HG02798 (cell line): Measurements from ENCODE around the gene AARS2.

Source experiments
- ATAC-seq: cut with Tn5 transposase; IDR thresholded peaks from one replicate; pipeline ENCODE4 v1.9.1; 2021; ENCODE audit warnings: mild to moderate bottlenecking; ENCODE audit not compliant: unreplicated experiment, poor library complexity

Gene AARS2

GRCh38 chr6:44278774-44279697 is 34.1 kb downstream of the AARS2 start:
- ATAC-seq = no peak

DNA sequence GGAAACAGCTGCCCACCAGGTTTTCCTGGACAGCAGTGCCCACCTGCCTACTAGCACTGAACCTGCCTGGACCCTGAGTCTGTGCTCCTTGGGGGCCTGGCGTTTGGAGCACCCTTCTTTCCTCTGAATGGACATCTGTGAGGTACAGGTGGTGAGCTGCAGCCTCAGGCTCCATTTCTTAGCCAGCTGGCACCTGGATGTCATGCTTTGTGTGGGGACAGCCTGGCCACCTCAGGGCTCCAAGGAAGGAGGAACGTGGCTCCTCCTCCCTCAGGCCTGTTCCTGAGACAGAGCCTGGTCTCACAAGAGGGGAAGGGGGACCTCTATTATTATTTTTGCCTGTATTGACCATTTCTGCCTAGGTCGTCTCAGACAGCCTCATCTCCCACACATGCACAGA is 34.8 kb downstream of the AARS2 start:
- no peak for ATAC-seq

DNA sequence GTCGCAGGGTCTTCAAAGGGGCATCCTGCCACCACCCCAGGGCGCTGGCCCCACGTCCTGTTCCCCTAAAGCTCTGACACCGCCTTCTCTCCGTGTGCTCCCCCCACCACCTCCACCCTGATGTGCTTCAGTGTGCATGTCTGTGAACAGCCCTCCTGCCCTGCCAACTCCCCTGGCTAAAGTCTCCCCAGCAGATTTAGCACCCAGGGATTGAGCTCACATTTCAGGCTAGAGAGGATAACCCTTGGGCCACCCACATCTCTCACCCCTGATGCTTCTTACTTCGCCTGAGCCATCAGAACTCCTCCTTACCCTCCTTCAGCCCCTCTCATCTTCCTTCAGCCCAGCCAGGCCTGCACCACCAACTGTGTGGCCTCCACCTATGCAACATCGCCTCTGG is 35.4 kb downstream of the AARS2 start:
- ATAC-seq = no peak

- ATAC-seq = no peak
Measured at GRCh38 chr6:44276667-44277640, 36.2 kb downstream of the AARS2 start.

GRCh38 chr6:44275749-44276648 is 37.1 kb downstream of the AARS2 start:
- ATAC-seq = no peak

DNA sequence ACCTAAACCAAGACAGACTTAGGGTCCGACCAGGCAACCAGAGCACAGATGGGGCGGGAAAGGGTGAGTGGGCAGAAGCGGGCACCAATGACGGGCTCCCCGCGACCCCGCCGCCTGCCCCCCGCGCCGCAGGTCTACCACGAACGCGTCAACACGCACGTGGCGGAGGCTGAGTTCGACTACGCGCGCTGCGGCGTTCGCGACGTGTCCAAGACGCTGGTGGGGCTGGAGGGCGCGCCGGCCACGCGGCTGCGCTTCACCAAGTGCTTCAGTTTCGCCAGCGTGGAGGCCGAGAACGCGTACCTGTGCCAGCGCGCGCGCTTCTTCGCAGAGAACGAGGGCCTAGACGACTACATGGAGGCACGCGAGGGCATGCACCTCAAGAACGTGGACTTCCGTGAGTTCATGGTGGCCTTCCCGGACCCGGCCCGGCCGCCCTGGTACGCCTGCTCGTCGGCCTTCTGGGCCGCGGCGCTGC is 37.8 kb downstream of the AARS2 start:
- ATAC-seq = no peak

DNA sequence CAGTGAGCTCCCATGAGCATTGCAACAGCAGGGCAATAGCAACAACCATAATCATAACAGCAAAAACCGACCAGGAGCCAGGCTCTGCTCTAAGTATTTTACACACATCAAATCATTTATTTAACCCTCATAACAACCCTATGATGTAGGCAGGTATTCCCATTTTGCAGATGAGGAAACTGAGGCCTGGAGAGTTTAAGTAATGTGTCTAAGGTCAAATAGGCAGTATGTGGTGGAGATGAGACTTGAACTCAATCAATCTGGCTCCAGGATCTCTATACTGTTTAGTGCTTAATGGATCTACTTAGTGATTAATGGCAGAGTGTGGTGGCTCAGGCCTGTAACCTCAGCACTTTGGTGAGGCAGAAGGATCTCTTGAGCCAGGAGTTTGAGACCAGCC is 39.5 kb downstream of the AARS2 start:
- ATAC-seq = no peak

- no peak for ATAC-seq
Measured at GRCh38 chr6:44272999-44273566, 40.1 kb downstream of the AARS2 start.

DNA sequence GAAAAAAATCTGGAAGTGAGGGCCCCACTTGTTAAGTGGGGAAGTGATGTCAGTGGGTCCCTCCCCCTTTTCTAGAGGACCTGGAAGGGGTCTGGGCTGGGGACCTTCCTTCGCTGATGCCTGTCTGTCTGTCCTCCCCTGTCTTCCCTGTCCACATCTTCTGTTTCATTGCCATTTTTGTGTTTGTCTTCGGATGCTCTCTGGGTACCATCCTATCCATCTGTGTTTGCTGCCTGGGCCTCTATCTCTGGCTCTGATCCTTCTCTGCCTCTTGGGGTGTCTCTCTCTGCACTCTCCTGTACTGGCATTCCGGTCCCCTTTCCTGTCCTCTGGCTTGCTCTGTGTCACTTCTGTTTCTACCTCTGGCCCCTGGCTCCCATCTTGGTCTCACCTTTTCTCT is 40.6 kb downstream of the AARS2 start:
- no peak for ATAC-seq

- ATAC-seq = no peak
Measured at GRCh38 chr6:44271914-44272313, 41.2 kb downstream of the AARS2 start.

- no peak for ATAC-seq
Measured at GRCh38 chr6:44271406-44271723, 41.8 kb downstream of the AARS2 start.

DNA sequence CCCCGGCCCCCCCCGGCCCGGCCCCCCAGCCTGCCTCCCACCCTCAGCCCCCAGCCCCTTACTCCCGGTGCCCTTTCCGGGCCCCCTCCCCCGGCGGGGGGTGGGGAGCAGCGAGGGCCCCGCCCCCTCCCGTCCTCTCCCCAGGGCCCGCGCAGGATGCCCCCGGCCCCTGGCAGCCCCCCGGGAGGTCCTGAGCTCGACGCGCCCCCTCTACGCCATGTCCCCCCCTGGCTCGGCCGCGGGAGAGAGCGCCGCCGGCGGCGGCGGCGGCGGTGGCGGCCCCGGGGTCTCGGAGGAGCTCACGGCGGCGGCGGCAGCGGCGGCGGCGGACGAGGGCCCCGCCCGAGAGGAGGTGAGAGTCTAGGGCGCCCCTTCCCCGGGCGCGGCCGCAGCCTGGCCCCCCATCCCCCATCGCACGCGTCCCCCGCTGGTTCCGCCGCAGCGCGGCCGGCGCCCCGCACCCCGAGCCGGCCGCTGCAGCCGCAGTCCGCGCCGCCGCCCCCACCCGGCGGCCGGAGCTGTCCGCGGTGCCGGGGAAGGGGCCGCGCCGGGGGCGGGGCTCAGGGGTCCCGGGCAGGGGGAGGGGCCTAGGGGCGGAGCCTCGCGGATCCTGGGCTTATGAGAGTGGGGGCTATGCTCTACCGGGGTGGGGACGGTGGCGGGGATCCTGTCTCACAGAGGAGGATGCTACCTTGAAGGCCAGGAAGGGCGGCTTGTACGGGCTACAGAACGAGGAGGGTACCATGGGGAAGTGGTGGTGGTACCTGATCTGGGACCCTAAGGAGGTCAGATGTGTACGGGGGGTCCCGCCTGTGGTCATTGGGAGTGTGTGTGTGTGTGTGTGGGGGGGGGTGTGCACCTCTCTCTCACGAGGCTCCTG is 42.4 kb downstream of the AARS2 start:
- no peak for ATAC-seq

DNA sequence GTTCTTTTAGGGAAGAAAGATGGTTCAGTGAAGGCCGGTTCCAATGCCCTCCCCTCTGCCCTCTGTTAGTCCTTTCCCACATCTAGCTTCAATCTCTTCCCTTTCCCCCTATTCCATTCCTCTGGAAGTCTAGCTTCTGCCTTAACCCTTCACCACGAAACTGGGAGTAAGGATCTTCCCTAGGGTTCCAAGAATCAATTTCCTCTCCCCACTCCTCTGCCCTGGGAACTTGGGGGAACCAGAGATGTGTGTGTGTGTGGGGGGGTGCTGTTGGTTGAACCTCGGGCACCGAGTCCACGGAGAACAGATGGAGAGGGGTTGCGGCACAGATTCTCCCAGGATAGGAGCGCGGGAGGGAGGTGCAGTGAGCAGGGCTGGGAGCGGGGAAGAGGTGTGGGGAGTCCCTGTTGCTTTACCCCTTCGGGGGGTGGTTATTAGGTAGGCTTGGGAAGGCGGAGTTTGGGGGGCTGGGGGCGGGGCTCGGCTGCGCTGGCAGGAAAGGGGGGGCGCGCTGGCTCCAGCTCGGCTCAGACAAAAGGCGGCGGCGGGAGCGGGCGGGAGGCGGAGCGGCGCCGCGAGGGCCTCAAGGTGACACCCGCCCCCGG is 43.1 kb downstream of the AARS2 start, which contains the start of gene TMEM151B:
Gene TMEM151B, plus strand, starts transcription at position 530 of the 605 bp plus-strand sequence. CDS start 293 bp downstream, outside the sequence.
- ATAC-seq = no peak

DNA sequence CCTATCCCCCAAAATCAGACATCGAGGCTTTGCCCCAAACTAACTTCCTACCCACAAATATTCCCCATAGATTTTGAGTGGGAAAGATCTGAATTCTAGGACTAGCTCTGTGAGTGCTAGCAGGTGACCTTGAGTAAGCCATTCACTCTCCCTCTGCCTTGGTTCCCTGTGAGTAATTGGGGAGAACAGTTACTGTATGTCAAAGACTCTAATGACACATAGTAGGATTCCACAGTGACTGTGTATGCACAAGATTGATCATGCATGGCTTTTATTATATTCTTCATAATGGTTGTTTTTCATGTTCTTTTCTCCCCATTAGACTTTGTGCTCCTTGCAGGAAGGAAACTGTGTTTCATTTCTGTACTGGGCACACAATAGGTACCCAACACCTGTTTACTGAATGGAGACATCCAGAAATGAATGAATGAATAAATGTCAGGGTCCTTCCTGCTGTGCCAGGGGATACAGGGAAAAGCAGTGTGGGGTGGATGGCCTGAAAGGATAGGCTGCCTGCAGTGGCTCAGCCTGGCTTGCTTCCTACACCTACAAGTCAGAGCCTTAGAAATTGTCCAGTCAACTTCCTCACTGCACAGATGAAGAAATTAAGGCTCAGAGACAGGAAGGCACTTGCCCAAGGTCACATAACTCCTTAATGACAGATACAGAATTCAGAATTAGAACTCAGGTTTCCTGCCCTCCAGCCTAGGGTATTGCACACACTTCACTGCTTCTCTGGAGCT is 43.8 kb downstream of the AARS2 start:
- ATAC-seq = no peak

DNA sequence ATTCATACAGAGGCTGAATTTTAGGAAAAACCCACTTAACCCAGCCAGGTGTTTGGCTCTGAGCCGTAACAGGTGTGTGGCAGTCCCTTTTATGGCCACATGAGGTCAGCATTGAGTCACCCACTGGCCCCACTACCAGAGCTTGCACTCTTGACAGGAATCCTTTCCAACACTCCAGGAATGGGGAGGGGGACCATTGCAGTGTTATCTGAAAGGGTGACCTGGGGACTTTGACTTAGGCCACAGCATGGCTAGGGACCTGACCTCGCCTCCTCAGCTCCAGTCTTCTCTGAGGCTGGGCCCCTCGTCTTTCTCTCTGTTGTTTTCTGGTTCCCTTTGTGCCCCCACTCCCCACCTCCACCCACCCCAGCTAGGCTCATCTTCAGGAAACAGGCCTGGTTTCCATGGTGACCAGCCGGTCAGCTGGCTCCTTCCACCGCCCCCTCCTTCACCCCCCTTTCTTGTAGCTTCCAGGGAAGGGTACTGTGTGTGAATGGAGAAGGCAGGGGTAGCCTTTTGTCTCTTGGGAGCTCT is 45.0 kb downstream of the AARS2 start:
- ATAC-seq = no peak

GRCh38 chr6:44267252-44267651 is 45.9 kb downstream of the AARS2 start:
- ATAC-seq = no peak

DNA sequence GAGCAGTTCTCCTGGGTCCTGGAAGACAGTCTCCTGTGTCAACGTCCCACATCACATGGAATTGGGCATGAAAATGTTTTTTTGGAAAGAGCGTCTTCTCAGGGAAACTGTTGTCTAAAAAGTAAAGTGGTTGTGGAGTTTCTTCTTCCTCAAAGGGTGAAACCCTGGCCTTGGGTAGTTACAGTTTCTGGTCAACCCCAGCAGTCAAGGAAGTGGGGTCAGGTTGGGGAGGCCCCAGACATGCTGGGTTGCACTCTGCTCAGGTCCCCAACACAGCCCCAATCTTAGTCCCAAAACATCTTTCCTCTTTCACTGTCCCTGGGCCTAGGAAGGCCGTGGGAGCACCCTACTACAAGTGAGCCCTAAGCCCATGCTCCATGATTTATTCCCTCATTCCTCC is 46.8 kb downstream of the AARS2 start:
- peak; percentile 32 for ATAC-seq
